ENCODE measurements around the gene RNF207. TPM values are rescaled to one million over a fixed set of nuclear protein-coding genes. Genes with fewer than 3 reads are reported as not detected.

RNF207 gene
- total RNA-seq, 1 donor from 2014 or later: 4.9 TPM

GRCh38 chr1:6176779-6177178 is 29.1 kb upstream of the RNF207 start:
- Mint-ChIP-seq H3K27me3 (ENCODE audit: low read depth) (peaks cover 13% of the 10 kb centered on the region), H3K27ac (ENCODE audit: unreplicated experiment) (no peak overlapping the region), H3K4me1 (peaks cover 10% of the 10 kb centered on the region), H3K36me3 (ENCODE audit: low read depth) (no peaks in the 10 kb centered on the region), H3K4me3 (no peak overlapping the region), H3K9me3 (no peaks in the 10 kb centered on the region)
- no peak for DNase-seq (ENCODE audit: low read depth, low spot score)
- TF ChIP-seq CTCF (conservative IDR thresholded peaks at IDR 0.05): no peak

- TF ChIP-seq CTCF (conservative IDR thresholded peaks at IDR 0.05): no peak
- Mint-ChIP-seq H3K36me3 (ENCODE audit: low read depth) (no peaks in the 10 kb centered on the region), H3K9me3 (no peaks in the 10 kb centered on the region), H3K4me3 (no peak overlapping the region), H3K4me1 (peaks cover 11% of the 10 kb centered on the region), H3K27ac (ENCODE audit: unreplicated experiment) (no peak overlapping the region), H3K27me3 (ENCODE audit: low read depth) (peaks cover 24% of the 10 kb centered on the region)
- DNase-seq (ENCODE audit: low read depth, low spot score): no peak
Measured at GRCh38 chr1:6177681-6178380, 28.1 kb upstream of the RNF207 start.

GRCh38 chr1:6178751-6179563 is 27.0 kb upstream of the RNF207 start:
- peaks cover 3% of the 10 kb centered on the region for H3K36me3 Mint-ChIP-seq (ENCODE audit: low read depth)
- peaks cover 35% of the 10 kb centered on the region for H3K27me3 Mint-ChIP-seq (ENCODE audit: low read depth)
- no peak overlapping the region for H3K27ac Mint-ChIP-seq (ENCODE audit: unreplicated experiment)
- H3K4me3 Mint-ChIP-seq: no peak overlapping the region
- H3K9me3 Mint-ChIP-seq: no peaks in the 10 kb centered on the region
- H3K4me1 Mint-ChIP-seq: peaks cover 11% of the 10 kb centered on the region
- TF ChIP-seq CTCF (conservative IDR thresholded peaks at IDR 0.05): no peak
- no peak for DNase-seq (ENCODE audit: low read depth, low spot score)

- Mint-ChIP-seq H3K36me3 (ENCODE audit: low read depth) (peaks cover 9% of the 10 kb centered on the region), H3K4me1 (peaks cover 11% of the 10 kb centered on the region), H3K4me3 (no peak overlapping the region), H3K9me3 (no peaks in the 10 kb centered on the region), H3K27ac (ENCODE audit: unreplicated experiment) (no peak overlapping the region), H3K27me3 (ENCODE audit: low read depth) (peaks cover 42% of the 10 kb centered on the region)
- DNase-seq (ENCODE audit: low read depth, low spot score): no peak
- no peak for TF ChIP-seq CTCF (conservative IDR thresholded peaks at IDR 0.05)
Measured at GRCh38 chr1:6179564-6180175, 26.2 kb upstream of the RNF207 start.

GRCh38 chr1:6180268-6180706 is 25.6 kb upstream of the RNF207 start, which contains the start of gene CHD5:
TSS of gene CHD5 (minus strand) at chr1:6180321. CDS start at chr1:6180023, 298 bp downstream.
- DNase-seq (ENCODE audit: low read depth, low spot score): no peak
- H3K27ac Mint-ChIP-seq (ENCODE audit: unreplicated experiment): no peak within 1 kb of the TSS
- peak within 1 kb of the TSS; percentile 41 for H3K4me3 Mint-ChIP-seq

More at GRCh38 chr1:6180268-6180706, 25.6 kb upstream of the RNF207 start, which contains the start of gene CHD5:
- Mint-ChIP-seq H3K27me3 (ENCODE audit: low read depth) (peaks cover 43% of the 10 kb centered on the region), H3K9me3 (no peaks in the 10 kb centered on the region), H3K4me1 (peaks cover 11% of the 10 kb centered on the region), H3K36me3 (ENCODE audit: low read depth) (peaks cover 10% of the 10 kb centered on the region)
- peak; percentile 36 for TF ChIP-seq CTCF (conservative IDR thresholded peaks at IDR 0.05)
